H1 (cell line): ENCODE measurements around the gene SMG7. TPM values are rescaled to one million over a fixed set of nuclear protein-coding genes. Genes with fewer than 3 reads are reported as not detected.

Experiments used
- CTCF ChIA-PET: fragments of 300-600 bp; sonication (Branson Sonifier 250); formaldehyde crosslinking; loops from one replicate; lab custom pipeline; 2021; ENCODE audit not compliant: partially characterized antibody; lab: Charles Lee
- POLR2A ChIA-PET: fragments of 300-600 bp; sonication (Branson Sonifier 250); formaldehyde crosslinking; loops from one replicate; lab custom pipeline; 2021; ENCODE audit warnings: inconsistent platforms; ENCODE audit not compliant: partially characterized antibody; lab: Charles Lee
- DNase-seq, 2 experiments: peaks; one replicate each; pipeline versions ENCODE4 v3.0.0 to v3.0.0-alpha.2; 2010 to 2022; ENCODE audit warnings: low spot score in 2 of 2, low read depth in 1 of 2, mixed read lengths in 1 of 2
- FAIRE-seq: peaks from 2 replicates; lab custom pipeline; 2011; peaks lifted over from hg19 to GRCh38; lab: Jason Lieb, UNC
- H2AFZ ChIP-seq: 2 replicates; pipeline ENCODE4 v1.8.1; 2012; ENCODE audit warnings: low read length, inconsistent platforms
- H2AK5ac ChIP-seq: 2 replicates; pipeline ENCODE4 v1.6.1; 2013; ENCODE audit warnings: low read depth, low read length
- H2BK120ac ChIP-seq: replicated peaks from 2 replicates; pipeline ENCODE3; 2013; ENCODE audit warnings: low read depth, low read length, inconsistent platforms
- H2BK12ac ChIP-seq: 2 replicates; pipeline ENCODE4 v1.6.1; 2013; ENCODE audit warnings: low read depth, low read length
- H2BK15ac ChIP-seq: 2 replicates; pipeline ENCODE4 v1.6.1; 2013; ENCODE audit warnings: low read length
- H2BK20ac ChIP-seq: 2 replicates; pipeline ENCODE4 v1.6.1; 2013; ENCODE audit warnings: low read length
- H2BK5ac ChIP-seq: 2 replicates; pipeline ENCODE4 v1.6.1; 2013; ENCODE audit warnings: low read depth, low read length
- H3K14ac ChIP-seq: 2 replicates; pipeline ENCODE4 v1.6.1; 2013; ENCODE audit warnings: inconsistent platforms; ENCODE audit not compliant: insufficient read length
- H3K18ac ChIP-seq: 2 replicates; pipeline ENCODE4 v1.6.1; 2013; ENCODE audit warnings: low read length; ENCODE audit errors: extremely low read depth
- H3K23ac ChIP-seq: 2 replicates; pipeline ENCODE4 v1.6.1; 2013; ENCODE audit warnings: inconsistent platforms; ENCODE audit not compliant: insufficient read length
- H3K23me2 ChIP-seq: 2 replicates; pipeline ENCODE4 v1.6.1; 2013; ENCODE audit warnings: low read depth, low read length
- H3K27ac ChIP-seq: 2 replicates; pipeline ENCODE4 v1.6.1; 2011; ENCODE audit warnings: low read depth, low read length, inconsistent platforms
- H3K27me3 ChIP-seq, 4 experiments: replicated peaks in 1 of 4; 1 replicate in 1 of 4; 2 replicates in 3 of 4; pipeline versions ENCODE4 v1.6.1 to v1.8.1; 2011 to 2013; ENCODE audit warnings: low read length in 3 of 4, mild to moderate bottlenecking in 3 of 4, inconsistent platforms in 2 of 4, mixed read lengths in 2 of 4, moderate library complexity in 1 of 4; ENCODE audit not compliant: control insufficient read depth in 3 of 4, insufficient read depth in 3 of 4; ENCODE audit errors: extremely low read depth in 1 of 4
- H3K36me3 ChIP-seq, 4 experiments: 2 replicates each; pipeline versions ENCODE4 v1.6.1 to v1.8.1; 2011 to 2013; ENCODE audit warnings: mild to moderate bottlenecking in 4 of 4, low read length in 3 of 4, moderate library complexity in 2 of 4, control low read depth in 1 of 4, inconsistent platforms in 1 of 4; ENCODE audit not compliant: insufficient read depth in 4 of 4, control insufficient read depth in 2 of 4
- H3K4ac ChIP-seq: replicated peaks from 2 replicates; pipeline ENCODE3; 2013; ENCODE audit warnings: low read length, low read depth, mixed read lengths, inconsistent platforms; ENCODE audit not compliant: insufficient read length
- H3K4me1 ChIP-seq, 4 experiments: replicated peaks in 1 of 4; 1 replicate in 1 of 4; 2 replicates in 3 of 4; pipeline versions ENCODE4 v1.6.1 to v1.8.1; 2011 to 2013; ENCODE audit warnings: low read length in 3 of 4, inconsistent platforms in 2 of 4, mixed read lengths in 1 of 4; ENCODE audit not compliant: insufficient read depth in 4 of 4, control insufficient read depth in 3 of 4
- H3K4me2 ChIP-seq, 2 experiments: 2 replicates each; pipeline versions ENCODE4 v1.6.1 to v1.8.1; 2011 to 2013; ENCODE audit warnings: low read depth in 2 of 2, low read length in 2 of 2, control low read depth in 1 of 2, inconsistent platforms in 1 of 2, mild to moderate bottlenecking in 1 of 2; ENCODE audit not compliant: insufficient read depth in 1 of 2
- H3K4me3 ChIP-seq, 4 experiments: fragments of 200-600, 300-600 bp in 1 of 4; sonication (generic), shearing (Covaris generic), sonication (Bioruptor Twin) in 1 of 4; 2 replicates each; pipeline versions ENCODE4 v1.5.1 to v1.8.1; 2011 to 2016; ENCODE audit warnings: low read length in 4 of 4, low read depth in 3 of 4, control low read depth in 2 of 4, inconsistent platforms in 2 of 4, mild to moderate bottlenecking in 2 of 4, mixed read lengths in 1 of 4, moderate library complexity in 1 of 4; ENCODE audit not compliant: insufficient read depth in 2 of 4; ENCODE audit errors: extremely low read depth in 1 of 4
- H3K56ac ChIP-seq: replicated peaks from 2 replicates; pipeline ENCODE3; 2013; ENCODE audit warnings: low read depth, mild to moderate bottlenecking, mixed read lengths, low read length, inconsistent platforms; ENCODE audit not compliant: insufficient read length
- H3K79me1 ChIP-seq: 2 replicates; pipeline ENCODE4 v1.6.1; 2013; ENCODE audit warnings: low read depth, low read length, control low read depth
- H3K79me2 ChIP-seq, 2 experiments: 2 replicates each; pipeline versions ENCODE4 v1.6.1 to v1.8.1; 2012 to 2013; ENCODE audit warnings: low read length in 2 of 2, mild to moderate bottlenecking in 2 of 2, inconsistent platforms in 1 of 2; ENCODE audit not compliant: insufficient read depth in 2 of 2, control insufficient read depth in 1 of 2
- H3K9ac ChIP-seq, 4 experiments: replicated peaks in 1 of 4; 1 replicate in 1 of 4; 2 replicates in 3 of 4; pipeline versions ENCODE4 v1.6.1 to v1.8.1; 2011 to 2013; ENCODE audit warnings: low read depth in 3 of 4, low read length in 3 of 4, control low read depth in 2 of 4, mild to moderate bottlenecking in 2 of 4, moderate library complexity in 2 of 4, inconsistent platforms in 1 of 4; ENCODE audit errors: extremely low read depth in 1 of 4
- H3K9me3 ChIP-seq, 2 experiments: 2 replicates each; pipeline versions ENCODE4 v1.6.1 to v1.8.1; 2012 to 2013; ENCODE audit warnings: mild to moderate bottlenecking in 2 of 2, moderate library complexity in 2 of 2, control low read depth in 1 of 2, inconsistent platforms in 1 of 2, low read depth in 1 of 2, low read length in 1 of 2, mixed read lengths in 1 of 2; ENCODE audit not compliant: insufficient read depth in 2 of 2
- H4K20me1 ChIP-seq, 2 experiments: replicated peaks in 1 of 2; 2 replicates each; pipeline versions ENCODE3 to v1.8.1; 2011 to 2013; ENCODE audit warnings: inconsistent platforms in 2 of 2, low read length in 2 of 2, mild to moderate bottlenecking in 1 of 2; ENCODE audit not compliant: insufficient read depth in 2 of 2, control insufficient read depth in 1 of 2
- H4K5ac ChIP-seq: 2 replicates; pipeline ENCODE4 v1.6.1; 2013; ENCODE audit warnings: low read length, low read depth, mixed read lengths, inconsistent platforms; ENCODE audit not compliant: insufficient read length
- H4K8ac ChIP-seq: 2 replicates; pipeline ENCODE4 v1.8.0; 2013; ENCODE audit warnings: mild to moderate bottlenecking, moderate library complexity, low read length, inconsistent platforms; ENCODE audit not compliant: insufficient read depth; ENCODE audit errors: extremely low read depth
- H4K91ac ChIP-seq: replicated peaks from 2 replicates; pipeline ENCODE3; 2013; ENCODE audit warnings: low read length, mixed read lengths, inconsistent platforms; ENCODE audit not compliant: insufficient read length
- ASH2L ChIP-seq: fragments of 200-600, 300-600 bp; sonication (generic); IDR thresholded peaks from one replicate; pipeline ENCODE4 v1.7.1; 2017; ENCODE audit warnings: low read length
- BACH1 ChIP-seq: IDR thresholded peaks from 2 replicates; pipeline ENCODE4 v1.6.1; 2012; ENCODE audit warnings: low read length, improper control_type of control experiment
- CREB1 ChIP-seq: IDR thresholded peaks from 2 replicates; pipeline ENCODE4 v1.6.1; 2012; ENCODE audit warnings: inconsistent platforms
- GTF2F1 ChIP-seq: IDR thresholded peaks from 2 replicates; pipeline ENCODE4 v1.6.1; 2012; ENCODE audit warnings: low read depth, low read length, improper control_type of control experiment, borderline replicate concordance
- MAX ChIP-seq: IDR thresholded peaks from 2 replicates; pipeline ENCODE4 v1.6.1; 2012; ENCODE audit warnings: inconsistent platforms
- SP4 ChIP-seq: IDR thresholded peaks from 2 replicates; pipeline ENCODE4 v1.6.1; 2012; ENCODE audit warnings: low read length, inconsistent platforms
- YY1 ChIP-seq: IDR thresholded peaks from 2 replicates; pipeline ENCODE4 v1.6.1; 2011; ENCODE audit warnings: low read depth, mild to moderate bottlenecking, low read length
- WGBS, 2 experiments: shearing (Covaris generic) in 1 of 2; methylation state at CpG; one replicate each; pipeline versions ENCODE4 v1.1.6 to v1.1.7; 2013 to 2015; ENCODE audit warnings: low lambda C conversion rate in 2 of 2, mixed read lengths in 2 of 2, inconsistent platforms in 1 of 2, low coverage in 1 of 2, missing lambda C conversion rate in 1 of 2; ENCODE audit not compliant: insufficient replicate concordance in 2 of 2, insufficient coverage in 1 of 2, insufficient read length in 1 of 2; ENCODE audit errors: extremely low coverage in 1 of 2, missing lambda C conversion rate in 1 of 2; 5-methylcytosine and 5-hydroxymethylcytosine counted together
- polyA plus RNA-seq, 7 experiments: library from polyadenylated mRNA; depleted of rRNA in 3 of 7; stranded (reverse) in 5 of 7; unstranded in 2 of 7; fragments of >200 nt in 5 of 7; fragments of 200-250 nt in 2 of 7; gene quantifications; 1 replicate in 5 of 7; 2 replicates in 1 of 7; 4 replicates in 1 of 7; pipeline versions ENCODE4 v1.2.1 to v1.2.3, GENCODE V29; 2011 to 2013; ENCODE audit warnings: missing spikeins in 2 of 7, mixed read lengths in 2 of 7
- total RNA-seq: library from RNA; stranded (reverse); fragmentation: NEBNext Ultra II Directional; extraction: Animal tissue kit (Norgen Biotek cat#: 25700); gene quantifications from 2 replicates; pipeline ENCODE4 v1.2.1, GENCODE V29; 2021

The SMG7 gene
- total and polyA plus RNA-seq, 2 of the 8 experiments (the other 6 are each of a cell fraction or from before 2014, with no cell fraction given), result 39.3 to 65.6 TPM

GRCh38 chr1:183544598-183545297, 72.4 kb downstream of the SMG7 start:
- Histone ChIP-seq H4K91ac (no peak overlapping the region), H3K23ac (no peak overlapping the region), H3K4ac (no peak overlapping the region), H3K79me1 (no peaks in the 10 kb centered on the region; the same call in 1 of the 2 replicates), H3K14ac (no peak overlapping the region), H3K4me1 (peaks cover 1 to 5% (median 4%) of the 10 kb centered on the region in 4 experiments; a peak in 5 of 7 replicates), H2BK5ac (no peak overlapping the region), H3K18ac (no peak overlapping the region), H3K9ac (no peak overlapping the region), H2AFZ (no peak overlapping the region), H3K79me2 (no peaks in the 10 kb centered on the region), H2BK120ac (no peak overlapping the region), H3K56ac (no peak overlapping the region), H3K4me2 (no peak overlapping the region), H4K20me1 (peaks cover 0 to 1% of the 10 kb centered on the region in 2 experiments), H4K8ac (peak overlapping the region; percentile 29; the same call in 1 of the 2 replicates), H4K5ac (no peak overlapping the region), H3K36me3 (peaks cover 16 to 69% (median 41%) of the 10 kb centered on the region in 4 experiments), H2AK5ac (no peak overlapping the region), H3K4me3 (no peak overlapping the region), H3K9me3 (no peaks in the 10 kb centered on the region), H3K23me2 (no peaks in the 10 kb centered on the region), H2BK20ac (no peak overlapping the region), H2BK15ac (no peak overlapping the region), H3K27ac (no peak overlapping the region), H2BK12ac (no peak overlapping the region), H3K27me3 (no peaks in the 10 kb centered on the region)
- 67% methylated on average over 5 of the region's 5 CpGs; no CpG with 5 or more reads in 1 of the 2 experiments for WGBS, 2 experiments
- FAIRE-seq, result no peak
- no peak for DNase-seq
- ChIA-PET POLR2A (no interaction called here), CTCF (interaction anchor here (0.6 to 1.7 kb wide), 17 partner anchors 9 to 539 kb away, joined by 3 to 7 read pairs (median 4); no protein-coding TSS in a partner anchor)
- no peak for TF ChIP-seq YY1
- no peak for TF ChIP-seq CREB1
- no peak for TF ChIP-seq ASH2L
- no peak for TF ChIP-seq MAX
- no peak for TF ChIP-seq GTF2F1
- no peak for TF ChIP-seq SP4
- TF ChIP-seq BACH1, result no peak
